Measurements from ENCODE around the gene GMDS. TPM values are rescaled to one million over a fixed set of nuclear protein-coding genes. Genes with fewer than 3 reads are reported as not detected.

The GMDS gene
- total and polyA plus RNA-seq, 2 donors (not counting 1 experiment from before 2014, with no cell fraction given), result 12.7 to 34.5 TPM

GRCh38 chr6:1584146-1584545 is 661.3 kb downstream of the GMDS start:
- H3K27me3 ChIP-seq (ENCODE audit: control insufficient read depth, insufficient read depth, low read length), result no peaks in the 10 kb centered on the region
- H3K79me2 ChIP-seq (ENCODE audit: control insufficient read depth, insufficient read depth, low read length), result no peaks in the 10 kb centered on the region
- H3K4me3 ChIP-seq (replicated peaks in 1 of 4; ENCODE audit: control extremely low read depth in 1 of 4, insufficient read depth in 1 of 4, low read depth in 3 of 4, low read length in 4 of 4), result no peak overlapping the region
- no peaks in the 10 kb centered on the region for H3K36me3 ChIP-seq (ENCODE audit: control insufficient read depth, insufficient read depth, low read length)
- DNase-seq (ENCODE audit: low read depth in 2 of 2), result no peak
- H3K27ac ChIP-seq (ENCODE audit: insufficient read depth, low read length), result no peak overlapping the region
- no peaks in the 10 kb centered on the region for H3K9me3 ChIP-seq (ENCODE audit: control insufficient read depth, insufficient read depth, low read depth, low read length)
- H3K4me1 ChIP-seq (ENCODE audit: control insufficient read depth, extremely low read depth, insufficient read depth, low read length), result no peaks in the 10 kb centered on the region
- no peak overlapping the region for H3K9ac ChIP-seq (ENCODE audit: insufficient read depth, low read length)
- TF ChIP-seq EZH2 (IDR thresholded peaks at IDR 0.05; ENCODE audit: low read length, missing control alignments), result no peak
- no peak for TF ChIP-seq CTCF (conservative IDR thresholded peaks at IDR 0.05 in 1 of 2, IDR thresholded peaks at IDR 0.05 in 1 of 2; ENCODE audit: low read depth in 1 of 2, low read length in 2 of 2)
- no peaks in the 10 kb centered on the region for H4K20me1 ChIP-seq (ENCODE audit: control insufficient read depth, extremely low read depth, insufficient read depth, low read length)
- no peak overlapping the region for H2AFZ ChIP-seq (ENCODE audit: low read length)
- H3K4me2 ChIP-seq (ENCODE audit: extremely low read depth, insufficient read depth, low read length), result no peak overlapping the region

GRCh38 chr6:1581120-1581991 is 664.0 kb downstream of the GMDS start:
- TF ChIP-seq EZH2 (IDR thresholded peaks at IDR 0.05; ENCODE audit: low read length, missing control alignments) (no peak), CTCF (conservative IDR thresholded peaks at IDR 0.05 in 1 of 2, IDR thresholded peaks at IDR 0.05 in 1 of 2; ENCODE audit: low read depth in 1 of 2, low read length in 2 of 2) (no peak)
- DNase-seq (ENCODE audit: low read depth in 2 of 2), result no peak
- no peaks in the 10 kb centered on the region for H3K9me3 ChIP-seq (ENCODE audit: control insufficient read depth, insufficient read depth, low read depth, low read length)

GRCh38 chr6:1580585-1580984 is 664.8 kb downstream of the GMDS start:
- Histone ChIP-seq H3K4me2 (ENCODE audit: extremely low read depth, insufficient read depth, low read length) (no peak overlapping the region), H3K79me2 (ENCODE audit: control insufficient read depth, insufficient read depth, low read length) (no peaks in the 10 kb centered on the region), H3K27ac (ENCODE audit: insufficient read depth, low read length) (no peak overlapping the region), H4K20me1 (ENCODE audit: control insufficient read depth, extremely low read depth, insufficient read depth, low read length) (no peaks in the 10 kb centered on the region), H3K4me1 (ENCODE audit: control insufficient read depth, extremely low read depth, insufficient read depth, low read length) (no peaks in the 10 kb centered on the region), H3K27me3 (ENCODE audit: control insufficient read depth, insufficient read depth, low read length) (no peaks in the 10 kb centered on the region), H3K9ac (ENCODE audit: insufficient read depth, low read length) (no peak overlapping the region), H2AFZ (ENCODE audit: low read length) (no peak overlapping the region), H3K4me3 (replicated peaks in 1 of 4; ENCODE audit: control extremely low read depth in 1 of 4, insufficient read depth in 1 of 4, low read depth in 3 of 4, low read length in 4 of 4) (no peak overlapping the region), H3K9me3 (ENCODE audit: control insufficient read depth, insufficient read depth, low read depth, low read length) (no peaks in the 10 kb centered on the region), H3K36me3 (ENCODE audit: control insufficient read depth, insufficient read depth, low read length) (no peaks in the 10 kb centered on the region)
- TF ChIP-seq CTCF (conservative IDR thresholded peaks at IDR 0.05 in 1 of 2, IDR thresholded peaks at IDR 0.05 in 1 of 2; ENCODE audit: low read depth in 1 of 2, low read length in 2 of 2), result no peak
- no peak for TF ChIP-seq EZH2 (IDR thresholded peaks at IDR 0.05; ENCODE audit: low read length, missing control alignments)
- no peak for DNase-seq (ENCODE audit: low read depth in 2 of 2)

More at GRCh38 chr6:1581120-1581991, 664.0 kb downstream of the GMDS start:
- H4K20me1 ChIP-seq (ENCODE audit: control insufficient read depth, extremely low read depth, insufficient read depth, low read length), result no peaks in the 10 kb centered on the region
- H3K4me1 ChIP-seq (ENCODE audit: control insufficient read depth, extremely low read depth, insufficient read depth, low read length), result no peaks in the 10 kb centered on the region
- no peaks in the 10 kb centered on the region for H3K36me3 ChIP-seq (ENCODE audit: control insufficient read depth, insufficient read depth, low read length)
- H2AFZ ChIP-seq (ENCODE audit: low read length), result no peak overlapping the region
- H3K4me2 ChIP-seq (ENCODE audit: extremely low read depth, insufficient read depth, low read length), result no peak overlapping the region
- H3K9ac ChIP-seq (ENCODE audit: insufficient read depth, low read length), result no peak overlapping the region
- no peaks in the 10 kb centered on the region for H3K27me3 ChIP-seq (ENCODE audit: control insufficient read depth, insufficient read depth, low read length)
- H3K4me3 ChIP-seq (replicated peaks in 1 of 4; ENCODE audit: control extremely low read depth in 1 of 4, insufficient read depth in 1 of 4, low read depth in 3 of 4, low read length in 4 of 4), result no peak overlapping the region
- no peak overlapping the region for H3K27ac ChIP-seq (ENCODE audit: insufficient read depth, low read length)
- no peaks in the 10 kb centered on the region for H3K79me2 ChIP-seq (ENCODE audit: control insufficient read depth, insufficient read depth, low read length)

Measured in fibroblast of lung (primary cell).